SK-N-MC (cell line): ENCODE measurements around the gene ASH1L.

Experiments
- DNase-seq: peaks from one replicate; pipeline ENCODE4 v3.0.0-alpha.2; 2011; ENCODE audit warnings: low read depth, low spot score
- H3K27ac ChIP-seq: fragments of 200-600 bp; sonication (generic); 2 replicates; pipeline ENCODE4 v1.5.1; 2016; ENCODE audit warnings: mixed run types
- H3K36me3 ChIP-seq: fragments of 200-600 bp; sonication (generic); 2 replicates; pipeline ENCODE4 v1.6.1; 2017; ENCODE audit warnings: antibody characterized with exemption, low read length, mixed read lengths; ENCODE audit not compliant: insufficient read depth
- H3K4me3 ChIP-seq: fragments of 200-600 bp; sonication (generic); 2 replicates; pipeline ENCODE4 v1.5.1; 2016
- H3K9ac ChIP-seq: fragments of 200-600 bp; sonication (generic); 2 replicates; pipeline ENCODE4 v1.8.0; 2017; ENCODE audit warnings: mixed run types, mixed read lengths; ENCODE audit not compliant: insufficient read length
- H3K9me3 ChIP-seq: fragments of 200-600 bp; sonication (generic); 2 replicates; pipeline ENCODE4 v1.6.1; 2017; ENCODE audit warnings: low read depth, mild to moderate bottlenecking, antibody characterized with exemption, low read length, moderate library complexity, mixed read lengths
- EZH2 ChIP-seq: fragments of 200-600 bp; sonication (generic); IDR thresholded peaks from one replicate; pipeline ENCODE4 v1.6.1; 2017; ENCODE audit warnings: antibody characterized with exemption
- FOXP2 ChIP-seq: optimal IDR thresholded peaks from 2 replicates; pipeline ENCODE3; 2011; ENCODE audit warnings: mild to moderate bottlenecking, moderate library complexity; ENCODE audit not compliant: insufficient read depth; ENCODE audit errors: extremely low read length, control extremely low read depth
- POLR2AphosphoS5 ChIP-seq: IDR thresholded peaks from 2 replicates; pipeline ENCODE4 v1.6.1; 2012; ENCODE audit warnings: mild to moderate bottlenecking, low read depth, low read length, borderline replicate concordance

ASH1L gene

GRCh38 chr1:155481741-155482241, 80.8 kb downstream of the ASH1L start:
- Histone ChIP-seq H3K27ac (no peak overlapping the region), H3K4me3 (no peak overlapping the region), H3K36me3 (peaks cover 28% of the 10 kb centered on the region), H3K9me3 (no peaks in the 10 kb centered on the region), H3K9ac (no peak overlapping the region)
- no peak for DNase-seq
- TF ChIP-seq POLR2AphosphoS5 (no peak), FOXP2 (no peak), EZH2 (no peak)

- peaks cover 29% of the 10 kb centered on the region for H3K36me3 ChIP-seq
- no peak overlapping the region for H3K27ac ChIP-seq
- no peaks in the 10 kb centered on the region for H3K9me3 ChIP-seq
- H3K4me3 ChIP-seq: no peak overlapping the region
- no peak for DNase-seq
- H3K9ac ChIP-seq: no peak overlapping the region
- TF ChIP-seq EZH2: no peak
- TF ChIP-seq POLR2AphosphoS5: no peak
- no peak for TF ChIP-seq FOXP2
Measured at GRCh38 chr1:155479205-155479604, 83.4 kb downstream of the ASH1L start.

GRCh38 chr1:155478270-155478852, 84.2 kb downstream of the ASH1L start:
- no peak for DNase-seq
- TF ChIP-seq POLR2AphosphoS5: no peak
- no peak for TF ChIP-seq FOXP2
- TF ChIP-seq EZH2: no peak
- H3K27ac ChIP-seq: no peak overlapping the region; the same call in 1 of the 2 replicates
- no peak overlapping the region for H3K9ac ChIP-seq
- H3K9me3 ChIP-seq: no peaks in the 10 kb centered on the region
- H3K4me3 ChIP-seq: no peak overlapping the region
- H3K36me3 ChIP-seq: peaks cover 29% of the 10 kb centered on the region

GRCh38 chr1:155474146-155474545, 88.5 kb downstream of the ASH1L start:
- no peak overlapping the region for H3K9ac ChIP-seq
- TF ChIP-seq FOXP2 (no peak), EZH2 (no peak), POLR2AphosphoS5 (no peak)
- H3K9me3 ChIP-seq: peaks cover 5% of the 10 kb centered on the region; the same call in 1 of the 2 replicates
- peaks cover 23% of the 10 kb centered on the region for H3K36me3 ChIP-seq
- H3K27ac ChIP-seq: peak overlapping the region; percentile 91
- no peak overlapping the region for H3K4me3 ChIP-seq
- DNase-seq: no peak

GRCh38 chr1:155473151-155473821, 89.3 kb downstream of the ASH1L start:
- DNase-seq: no peak
- Histone ChIP-seq H3K9ac (peak overlapping the region; percentile 34), H3K36me3 (peaks cover 22% of the 10 kb centered on the region), H3K27ac (peak overlapping the region; percentile 91), H3K9me3 (peaks cover 5% of the 10 kb centered on the region; the same call in 1 of the 2 replicates), H3K4me3 (peak overlapping the region; percentile 51)
- no peak for TF ChIP-seq POLR2AphosphoS5
- no peak for TF ChIP-seq EZH2
- no peak for TF ChIP-seq FOXP2

GRCh38 chr1:155472491-155473083, 90.0 kb downstream of the ASH1L start:
- DNase-seq: peak; percentile 26
- Histone ChIP-seq H3K4me3 (peak overlapping the region; percentile 51), H3K36me3 (peaks cover 18% of the 10 kb centered on the region), H3K9ac (peak overlapping the region; percentile 34), H3K27ac (peak overlapping the region; percentile 91), H3K9me3 (peaks cover 5% of the 10 kb centered on the region; the same call in 1 of the 2 replicates)
- TF ChIP-seq FOXP2: no peak
- TF ChIP-seq EZH2: no peak
- TF ChIP-seq POLR2AphosphoS5: no peak

- Histone ChIP-seq H3K9me3 (peaks cover 5% of the 10 kb centered on the region; the same call in 1 of the 2 replicates), H3K4me3 (no peak overlapping the region), H3K27ac (no peak overlapping the region), H3K9ac (no peak overlapping the region), H3K36me3 (peaks cover 16% of the 10 kb centered on the region)
- no peak for DNase-seq
- no peak for TF ChIP-seq FOXP2
- no peak for TF ChIP-seq EZH2
Measured at GRCh38 chr1:155471891-155472290, 90.7 kb downstream of the ASH1L start.

- Histone ChIP-seq H3K9me3 (peaks cover 5% of the 10 kb centered on the region; the same call in 1 of the 2 replicates), H3K9ac (no peak overlapping the region), H3K36me3 (peaks cover 14% of the 10 kb centered on the region), H3K4me3 (no peak overlapping the region), H3K27ac (no peak overlapping the region)
- no peak for DNase-seq
- no peak for TF ChIP-seq EZH2
- no peak for TF ChIP-seq FOXP2
- no peak for TF ChIP-seq POLR2AphosphoS5
Measured at GRCh38 chr1:155471026-155471425, 91.6 kb downstream of the ASH1L start.
